Colonic mucosa (tissue), 4 donors: ENCODE data around the gene MFSD11. TPM values are rescaled to one million over a fixed set of nuclear protein-coding genes. Genes with fewer than 3 reads are reported as not detected.
A peak's percentile ranks its signal among the peaks of the same experiment; 100 is the strongest.

Experiments
- DNase-seq: peaks from one replicate; pipeline ENCODE4 v3.0.0-alpha.2; 2020
- H3K27ac ChIP-seq: fragments of 200-600 bp; one replicate; pipeline ENCODE4 v1.8.0; 2021
- H3K27me3 ChIP-seq: fragments of 200-600 bp; one replicate; pipeline ENCODE4 v1.8.0; 2021
- H3K36me3 ChIP-seq: fragments of 200-600 bp; one replicate; pipeline ENCODE4 v1.8.0; 2021
- H3K4me1 ChIP-seq: fragments of 200-600 bp; one replicate; pipeline ENCODE4 v1.8.0; 2021; ENCODE audit warnings: mild to moderate bottlenecking
- H3K4me3 ChIP-seq: fragments of 200-600 bp; one replicate; pipeline ENCODE4 v1.8.0; 2021
- H3K9ac ChIP-seq, 2 donors: one replicate each; pipeline ENCODE4 v1.7.0; 2013; ENCODE audit warnings: control low read depth in 2 of 2, low read depth in 2 of 2, low read length in 2 of 2
- H3K9me3 ChIP-seq: fragments of 200-600 bp; one replicate; pipeline ENCODE4 v1.8.0; 2021
- CTCF ChIP-seq: fragments of 200-600 bp; IDR thresholded peaks from one replicate; pipeline ENCODE4 v1.8.0; 2022; ENCODE audit warnings: antibody characterized with exemption, mild to moderate bottlenecking
- intact Hi-C: fragments of 100-400 bp; cut with DNase I; formaldehyde crosslinking; loops from one replicate; pipeline ENCODE4 v1.14.1; 2022
- total RNA-seq, 2 donors: library from RNA; stranded (reverse); fragmentation: NEBNext Ultra II Directional in 1 of 2; extraction: Animal tissue kit (Norgen Biotek cat#: 25700) in 1 of 2; gene quantifications; one replicate each; pipeline ENCODE4 v1.2.1, GENCODE V29; 2021
- donor health status: healthy.
- donor health status: DM: no; HTN: no; CAD: no.
- donor health status: DM: no; HTN: no; CAD: no.

Gene MFSD11
- total RNA-seq, 2 donors from 2014 or later: 24.9 to 38.9 TPM

GRCh38 chr17:76755285-76755684 lies 17.4 kb downstream of the MFSD11 start:
- intact Hi-C loops: no loop called here
- no peak for TF ChIP-seq CTCF
- no peak overlapping the region for H3K4me3 ChIP-seq
- no peaks in the 10 kb centered on the region for H3K36me3 ChIP-seq
- no peaks in the 10 kb centered on the region for H3K4me1 ChIP-seq
- no peaks in the 10 kb centered on the region for H3K9me3 ChIP-seq
- H3K27ac ChIP-seq: no peak overlapping the region
- no peak overlapping the region for H3K9ac ChIP-seq
- no peak for DNase-seq
- H3K27me3 ChIP-seq: no peaks in the 10 kb centered on the region

- H3K9ac ChIP-seq: no peak overlapping the region
- TF ChIP-seq CTCF: no peak
- H3K27ac ChIP-seq: no peak overlapping the region
- no peak for DNase-seq
- H3K36me3 ChIP-seq: no peaks in the 10 kb centered on the region
- H3K4me1 ChIP-seq: no peaks in the 10 kb centered on the region
- no peak overlapping the region for H3K4me3 ChIP-seq
- H3K27me3 ChIP-seq: no peaks in the 10 kb centered on the region
- H3K9me3 ChIP-seq: no peaks in the 10 kb centered on the region
- intact Hi-C loops: no loop called here
Observed at GRCh38 chr17:76757256-76757655, 19.3 kb downstream of the MFSD11 start.

GRCh38 chr17:76758570-76758969 lies 20.7 kb downstream of the MFSD11 start:
- no peaks in the 10 kb centered on the region for H3K36me3 ChIP-seq
- H3K27ac ChIP-seq: no peak overlapping the region
- no peaks in the 10 kb centered on the region for H3K9me3 ChIP-seq
- no peaks in the 10 kb centered on the region for H3K4me1 ChIP-seq
- DNase-seq: no peak
- no peak for TF ChIP-seq CTCF
- H3K9ac ChIP-seq: no peak overlapping the region
- H3K4me3 ChIP-seq: no peak overlapping the region
- intact Hi-C loops: no loop called here
- H3K27me3 ChIP-seq: no peaks in the 10 kb centered on the region

GRCh38 chr17:76772842-76773525 lies 35.1 kb downstream of the MFSD11 start:
- intact Hi-C loops: no loop called here
- no peak for DNase-seq
- no peak overlapping the region for H3K4me3 ChIP-seq
- no peaks in the 10 kb centered on the region for H3K9me3 ChIP-seq
- no peaks in the 10 kb centered on the region for H3K36me3 ChIP-seq
- peak overlapping the region in 1 of 2 donors; percentile 12 for H3K9ac ChIP-seq
- no peak for TF ChIP-seq CTCF
- H3K4me1 ChIP-seq: no peaks in the 10 kb centered on the region
- H3K27me3 ChIP-seq: no peaks in the 10 kb centered on the region
- H3K27ac ChIP-seq: no peak overlapping the region

GRCh38 chr17:76775021-76775600 lies 37.2 kb downstream of the MFSD11 start:
- H3K9me3 ChIP-seq: no peaks in the 10 kb centered on the region
- intact Hi-C loops: no loop called here
- H3K27ac ChIP-seq: no peak overlapping the region
- no peak for TF ChIP-seq CTCF
- H3K36me3 ChIP-seq: no peaks in the 10 kb centered on the region
- no peaks in the 10 kb centered on the region for H3K4me1 ChIP-seq
- H3K9ac ChIP-seq: no peak overlapping the region
- H3K27me3 ChIP-seq: no peaks in the 10 kb centered on the region
- H3K4me3 ChIP-seq: no peak overlapping the region
- DNase-seq: no peak
